Thyroid gland (tissue), 4 donors: ENCODE data around the gene ZIC1.

ENCODE experiments used
- POLR2A ChIP-seq, 2 donors: fragments of 450-650 bp; IDR thresholded peaks; one replicate each; pipeline ENCODE4 v1.6.1; 2017; ENCODE audit warnings: antibody characterized with exemption in 2 of 2, mild to moderate bottlenecking in 2 of 2, moderate library complexity in 1 of 2
- TF ChIP-seq, protein P1 (sequence below), 6 experiments: fragments of 200-600 bp in 3 of 6; fragments of 450-650 bp in 3 of 6; sonication (generic) in 3 of 6; IDR thresholded peaks; one replicate each; pipeline ENCODE4 v1.5.1; 2016 to 2019; ENCODE audit warnings: antibody characterized with exemption in 6 of 6, mild to moderate bottlenecking in 2 of 6, inconsistent platforms in 1 of 6, moderate library complexity in 1 of 6

GRCh38 chr3:147367676-147368075, 41.5 kb upstream of the ZIC1 start:
- TF ChIP-seq POLR2A (IDR thresholded peaks at IDR 0.05): no peak
- TF ChIP-seq, protein P1, sequence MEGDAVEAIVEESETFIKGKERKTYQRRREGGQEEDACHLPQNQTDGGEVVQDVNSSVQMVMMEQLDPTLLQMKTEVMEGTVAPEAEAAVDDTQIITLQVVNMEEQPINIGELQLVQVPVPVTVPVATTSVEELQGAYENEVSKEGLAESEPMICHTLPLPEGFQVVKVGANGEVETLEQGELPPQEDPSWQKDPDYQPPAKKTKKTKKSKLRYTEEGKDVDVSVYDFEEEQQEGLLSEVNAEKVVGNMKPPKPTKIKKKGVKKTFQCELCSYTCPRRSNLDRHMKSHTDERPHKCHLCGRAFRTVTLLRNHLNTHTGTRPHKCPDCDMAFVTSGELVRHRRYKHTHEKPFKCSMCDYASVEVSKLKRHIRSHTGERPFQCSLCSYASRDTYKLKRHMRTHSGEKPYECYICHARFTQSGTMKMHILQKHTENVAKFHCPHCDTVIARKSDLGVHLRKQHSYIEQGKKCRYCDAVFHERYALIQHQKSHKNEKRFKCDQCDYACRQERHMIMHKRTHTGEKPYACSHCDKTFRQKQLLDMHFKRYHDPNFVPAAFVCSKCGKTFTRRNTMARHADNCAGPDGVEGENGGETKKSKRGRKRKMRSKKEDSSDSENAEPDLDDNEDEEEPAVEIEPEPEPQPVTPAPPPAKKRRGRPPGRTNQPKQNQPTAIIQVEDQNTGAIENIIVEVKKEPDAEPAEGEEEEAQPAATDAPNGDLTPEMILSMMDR (IDR thresholded peaks at IDR 0.05): no peak
